ENCODE data around the gene MFSD1.

- TF ChIP-seq CTCF (IDR thresholded peaks at IDR 0.05) (no peak), POLR2A (IDR thresholded peaks at IDR 0.05) (no peak)
Measured at GRCh38 chr3:158842976-158843375, 41.1 kb downstream of the MFSD1 start.
